ENCODE data around the gene UBE2O.

Gene UBE2O

DNA sequence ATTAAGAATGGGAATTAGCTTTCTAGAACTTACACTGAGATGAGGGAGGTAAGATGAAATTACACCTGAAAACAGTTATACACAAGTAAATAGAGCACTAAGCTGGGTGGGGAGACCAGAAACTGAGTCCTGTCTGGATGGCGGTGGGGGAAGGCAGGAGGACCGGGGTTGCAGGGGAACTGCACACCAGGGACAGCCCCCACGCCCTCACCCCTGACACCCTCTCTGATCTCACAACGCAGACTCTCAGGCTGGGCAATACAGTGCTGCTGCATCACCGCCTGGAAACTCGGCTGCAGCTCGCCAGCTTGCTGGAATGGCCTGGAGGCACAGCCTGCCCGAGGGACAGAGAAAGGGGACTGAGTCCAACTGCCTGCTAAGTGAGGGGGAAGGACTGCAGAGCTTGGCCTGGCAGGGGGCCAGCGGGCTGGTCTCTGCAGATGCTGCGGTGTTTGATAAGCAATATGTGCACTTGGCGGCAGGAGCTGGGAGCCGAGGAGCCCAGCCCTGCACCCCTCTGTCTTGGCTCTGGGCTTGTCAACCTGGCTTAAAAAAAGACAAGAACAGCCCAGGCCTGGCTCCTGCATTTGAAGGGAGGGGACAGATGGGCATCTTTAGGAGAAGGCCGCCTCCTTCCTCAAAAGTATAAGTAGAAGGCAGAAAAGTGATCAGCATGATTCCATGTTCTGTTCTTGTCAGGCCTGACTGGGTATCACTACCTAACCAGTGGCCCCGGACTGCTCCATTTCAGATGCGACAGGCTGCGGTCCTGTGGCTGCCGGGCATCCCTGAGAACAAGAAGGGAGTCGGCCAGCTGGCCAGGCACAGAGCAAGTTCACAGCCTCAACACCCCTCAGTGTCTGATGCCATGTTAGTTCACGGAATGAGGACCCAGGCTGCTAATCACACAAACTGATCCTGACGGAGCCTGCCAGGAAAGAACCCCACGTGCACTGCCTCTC is 38.3 kb downstream of the UBE2O start:
- DNase-seq (ENCODE audit: low read depth in 2 of 2) = no peak

- DNase-seq (ENCODE audit: low read depth in 2 of 2) = no peak
Observed at GRCh38 chr17:76411247-76411646, 41.7 kb downstream of the UBE2O start.

DNA sequence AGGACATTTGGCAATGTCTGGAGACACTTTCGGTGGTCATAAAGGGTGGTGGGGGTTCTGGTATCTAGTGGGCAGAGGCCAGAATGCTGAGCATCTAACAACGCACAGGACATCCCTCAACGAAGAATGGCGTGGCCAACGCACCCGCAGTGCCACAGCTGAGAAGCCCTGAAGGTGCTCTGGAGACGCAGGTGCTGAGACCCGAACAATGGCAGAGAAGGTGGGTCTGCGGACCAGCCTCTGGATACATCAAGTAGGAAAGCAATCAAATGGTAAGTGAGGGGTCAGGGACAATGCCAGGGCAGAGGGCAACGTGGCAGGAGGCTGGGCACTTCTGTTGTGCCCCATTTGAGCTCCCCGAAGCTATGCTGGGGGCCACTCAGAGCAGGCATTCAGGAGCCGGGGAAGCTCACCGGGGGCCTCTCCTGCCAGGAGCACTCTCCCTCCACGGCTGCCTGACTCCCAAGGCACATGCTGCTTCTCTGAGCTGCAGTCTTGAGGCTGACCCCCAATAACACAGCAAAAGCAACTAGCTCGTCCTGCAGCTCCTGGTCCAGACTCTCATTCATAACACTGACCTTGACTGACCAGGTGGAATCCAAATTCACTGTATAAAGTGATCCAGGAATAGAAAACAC is 42.5 kb downstream of the UBE2O start:
- DNase-seq (ENCODE audit: low read depth in 2 of 2) = no peak

DNA sequence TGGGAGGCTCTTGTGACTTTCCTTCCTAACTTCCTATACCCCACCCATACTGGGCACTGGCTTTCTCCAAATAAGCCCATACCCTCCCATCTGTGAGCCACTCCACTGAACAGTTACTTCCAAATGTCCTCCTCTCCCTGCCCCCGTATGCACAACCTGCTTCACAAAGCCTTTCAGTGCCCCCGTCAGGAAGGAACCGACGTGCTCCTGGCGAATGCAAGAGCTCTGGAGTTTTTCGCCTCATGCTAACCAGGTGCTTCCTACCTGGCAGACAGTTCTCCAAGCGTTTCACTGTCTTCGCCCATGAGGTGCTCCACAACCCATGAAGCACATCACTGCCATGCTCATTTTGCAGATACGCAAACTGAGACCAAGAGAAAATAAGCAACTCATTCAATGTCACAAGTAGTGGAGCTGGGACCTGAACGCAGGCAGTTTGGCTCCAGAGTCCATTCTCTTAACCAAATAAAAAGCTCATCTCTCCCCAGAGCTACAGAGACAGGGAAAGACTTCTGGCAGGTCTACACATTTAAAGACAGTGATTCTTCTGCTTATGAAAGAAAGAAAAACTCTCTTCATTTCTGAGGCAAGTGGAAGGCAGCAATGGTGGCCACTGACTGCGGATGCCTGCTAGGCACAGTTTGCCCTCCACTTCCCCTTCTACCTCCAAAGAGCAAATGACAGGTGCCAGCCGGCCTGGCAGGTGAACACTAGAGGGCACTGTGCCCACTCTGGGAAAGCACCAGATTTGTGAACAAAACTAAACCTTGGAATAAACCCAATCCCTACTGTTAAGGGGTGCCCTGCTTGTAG is 44.7 kb downstream of the UBE2O start:
- peak in 1 of 2 donors; percentile 30 for DNase-seq (ENCODE audit: low read depth in 2 of 2)

DNA sequence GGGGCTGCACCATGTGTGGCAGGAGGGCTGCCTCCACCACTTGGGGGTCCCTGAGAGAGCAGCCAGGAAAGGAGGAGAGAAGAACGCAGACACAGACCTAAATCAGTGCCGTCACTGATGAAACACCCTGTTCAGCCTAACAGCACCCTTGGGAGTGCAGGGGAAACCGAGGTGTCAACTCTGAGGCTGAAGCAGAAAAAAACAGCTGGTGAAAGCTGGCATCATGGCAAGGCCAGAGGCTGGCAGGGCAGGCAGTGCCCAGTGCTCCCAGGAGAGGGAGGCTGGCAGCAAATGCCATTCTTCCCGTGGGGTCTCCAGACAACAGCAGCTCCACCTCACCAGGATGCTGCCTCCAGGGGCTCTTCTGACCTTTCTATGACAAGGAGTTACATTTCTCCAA is 45.4 kb downstream of the UBE2O start:
- DNase-seq (ENCODE audit: low read depth in 2 of 2) = no peak

DNA sequence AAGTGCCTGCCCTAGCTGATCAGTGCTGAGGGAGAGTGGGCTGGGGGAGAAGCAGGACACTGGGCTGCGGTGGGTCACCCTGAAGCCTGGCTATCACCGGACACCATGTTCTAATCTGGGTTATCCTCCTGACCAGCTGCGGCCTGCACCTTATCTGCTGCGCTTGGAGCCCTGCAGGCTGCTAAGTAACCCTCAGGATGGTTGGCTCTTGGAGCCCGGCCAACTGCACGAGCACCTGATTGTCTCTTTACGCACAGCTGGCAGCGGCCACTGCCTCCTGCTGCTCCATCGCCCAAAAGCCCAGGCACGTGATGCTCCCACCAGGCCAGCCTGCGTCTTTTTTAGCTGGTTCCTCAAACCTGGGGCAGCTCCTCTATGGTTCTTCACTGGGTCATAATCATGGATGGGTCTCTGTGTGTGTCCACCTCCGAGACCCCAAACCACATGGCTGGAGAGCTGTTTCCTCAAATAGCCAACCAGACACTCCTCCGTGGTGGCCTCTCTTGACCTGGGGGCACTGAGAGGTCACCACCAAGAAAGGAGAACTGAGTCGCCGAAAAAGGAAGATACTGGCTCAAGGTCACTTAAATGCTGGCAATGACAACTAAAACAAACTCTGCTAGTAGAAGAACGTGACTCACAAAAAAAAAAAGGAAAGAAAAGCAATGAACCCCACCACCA is 46.8 kb downstream of the UBE2O start:
- no peak for DNase-seq (ENCODE audit: low read depth in 2 of 2)

GRCh38 chr17:76405607-76405966 is 47.4 kb downstream of the UBE2O start:
- DNase-seq (ENCODE audit: low read depth in 2 of 2) = no peak

- no peak for DNase-seq (ENCODE audit: low read depth in 2 of 2)
Observed at GRCh38 chr17:76404976-76405563, 47.9 kb downstream of the UBE2O start.

DNA sequence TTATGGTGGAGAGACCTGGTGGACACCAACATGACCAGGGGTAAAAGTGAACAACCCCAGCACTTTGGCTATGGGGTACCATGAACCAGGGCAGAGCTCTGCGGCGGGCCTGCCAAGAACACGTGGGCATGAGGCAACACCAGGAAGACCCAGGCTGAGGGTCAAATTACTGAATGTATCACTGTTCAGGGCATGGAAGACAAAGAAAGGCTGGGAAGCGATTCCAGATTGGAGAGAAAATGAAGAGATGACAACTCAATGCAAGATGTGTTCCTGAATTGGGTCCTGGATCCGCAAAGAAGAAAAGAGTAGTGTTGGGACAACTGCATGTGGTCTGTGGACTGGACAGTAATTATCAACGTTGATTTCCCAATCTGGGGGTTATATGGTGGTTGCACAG is 48.7 kb downstream of the UBE2O start:
- no peak for DNase-seq (ENCODE audit: low read depth in 2 of 2)

DNA sequence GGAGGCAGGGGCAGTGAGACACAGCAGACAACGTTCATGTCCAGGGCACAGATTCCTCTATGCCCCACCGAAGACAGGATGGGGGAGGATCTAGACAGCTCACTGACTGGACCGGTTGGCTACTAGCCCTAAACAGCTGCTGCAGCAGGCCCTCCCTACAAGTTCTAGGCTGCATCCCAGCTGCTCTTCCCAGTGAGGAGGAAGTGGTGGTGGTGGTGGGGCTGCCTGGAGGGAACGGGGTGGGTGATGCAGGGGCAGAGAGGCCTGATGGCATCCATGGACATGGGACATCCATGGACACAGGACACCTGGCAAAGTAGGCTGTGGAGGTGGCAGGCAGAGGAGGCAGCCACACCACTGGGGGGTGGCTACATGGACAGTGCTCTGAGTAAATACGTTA is 50.2 kb downstream of the UBE2O start:
- no peak for DNase-seq (ENCODE audit: low read depth in 2 of 2)

GRCh38 chr17:76399175-76400172 is 53.5 kb downstream of the UBE2O start:
- no peak for DNase-seq (ENCODE audit: low read depth in 2 of 2)

DNA sequence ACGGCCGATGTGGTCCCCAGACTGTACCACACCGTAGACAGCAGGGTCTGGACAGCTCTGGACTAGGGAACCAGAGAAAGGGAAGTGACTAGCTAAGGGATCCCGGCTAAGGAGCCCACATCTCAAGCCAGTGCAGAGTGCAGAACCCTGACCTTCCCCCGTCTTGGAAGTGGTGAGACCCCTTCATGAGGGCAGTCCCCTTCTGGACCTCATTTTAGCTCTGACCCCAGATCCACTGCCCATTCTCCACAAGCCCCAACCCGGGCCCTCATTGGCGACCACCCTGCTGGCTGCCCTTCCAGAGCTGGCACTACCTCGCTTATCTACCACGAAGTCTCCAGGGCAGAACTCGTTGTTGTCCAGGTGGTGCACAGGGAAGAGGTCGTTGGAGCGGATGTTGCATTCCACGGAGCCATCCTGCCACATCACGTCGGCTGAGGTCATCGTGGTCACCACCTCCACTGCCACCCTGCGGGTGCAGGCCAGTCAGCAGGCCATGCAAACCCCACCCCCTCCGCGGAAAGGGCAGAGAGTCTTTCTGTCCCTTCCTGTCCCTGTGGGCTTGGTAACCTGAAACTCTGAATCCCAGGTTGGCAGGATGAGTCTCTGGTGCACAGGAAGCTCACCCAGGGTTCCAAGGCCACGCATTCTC is 54.3 kb downstream of the UBE2O start:
- no peak for DNase-seq (ENCODE audit: low read depth in 2 of 2)

GRCh38 chr17:76397687-76398522 is 55.0 kb downstream of the UBE2O start:
- DNase-seq (ENCODE audit: low read depth in 2 of 2) = peak; percentile 64 to 72

GRCh38 chr17:76397184-76397583 is 55.8 kb downstream of the UBE2O start:
- DNase-seq (ENCODE audit: low read depth in 2 of 2) = no peak

DNA sequence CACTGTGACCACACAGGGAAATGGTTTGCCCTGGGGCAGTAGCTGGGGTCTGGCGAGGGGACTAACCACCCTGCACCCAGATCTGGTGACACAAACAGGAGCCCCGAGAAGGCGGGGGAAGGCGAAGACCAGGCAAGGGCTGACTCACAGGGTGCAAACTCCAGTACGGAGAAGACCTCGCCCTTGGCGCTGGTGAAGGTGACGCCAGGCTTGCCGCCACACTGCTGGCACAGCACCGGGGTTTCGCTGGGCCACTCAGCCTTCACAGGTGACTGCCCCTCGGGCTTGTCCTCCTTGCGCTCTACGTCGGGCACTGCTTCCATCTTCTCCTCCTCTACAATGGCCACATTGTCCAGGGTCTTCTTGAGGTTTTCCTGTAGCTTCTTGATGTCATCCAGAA is 57.0 kb downstream of the UBE2O start:
- no peak for DNase-seq (ENCODE audit: low read depth in 2 of 2)

DNA sequence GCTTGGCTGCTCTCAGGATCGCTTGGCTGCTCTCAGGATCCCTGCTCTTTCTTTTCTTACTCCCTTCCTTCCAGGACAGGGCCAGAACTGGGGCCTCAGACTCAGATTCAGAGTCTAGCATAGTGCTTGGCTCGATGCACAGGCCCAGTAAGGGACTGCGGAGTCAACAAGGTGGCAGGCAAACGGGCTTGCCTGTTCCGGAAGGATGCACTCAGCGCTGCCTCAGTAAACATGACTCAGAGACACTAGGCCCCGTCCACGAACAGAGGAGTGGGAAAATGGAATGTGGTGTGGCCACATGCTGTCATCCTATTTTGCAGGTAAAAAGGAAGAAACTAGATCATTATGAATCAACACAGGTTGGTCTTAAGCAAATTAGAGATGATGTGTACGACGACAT is 58.8 kb downstream of the UBE2O start:
- no peak for DNase-seq (ENCODE audit: low read depth in 2 of 2)

GRCh38 chr17:76391200-76391715 is 61.7 kb downstream of the UBE2O start:
- DNase-seq (ENCODE audit: low read depth in 2 of 2) = no peak

DNA sequence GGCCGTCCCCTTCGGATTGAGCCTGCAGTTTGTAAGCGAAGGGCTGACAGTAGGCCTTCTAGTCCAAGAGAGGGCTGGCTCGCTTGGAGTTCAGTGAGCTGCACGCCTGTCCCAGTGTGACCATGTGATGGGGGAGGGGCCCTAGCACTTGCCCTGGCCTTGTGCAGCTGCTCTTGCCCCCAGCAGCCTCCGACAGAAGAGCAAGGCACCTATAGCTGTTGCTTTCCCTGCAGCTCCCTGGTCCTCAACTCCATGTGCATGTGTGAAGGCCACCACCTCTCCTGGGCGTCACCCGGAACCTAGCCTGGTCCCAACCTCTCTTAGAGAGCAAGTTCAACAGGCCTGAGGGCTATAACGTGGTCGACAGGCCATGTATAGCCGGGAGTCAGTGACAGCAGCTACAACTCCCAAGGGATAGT is 62.9 kb downstream of the UBE2O start:
- no peak for DNase-seq (ENCODE audit: low read depth in 2 of 2)
